GM04504 (cell line): ENCODE results near the gene ABCC8.

Experiments
- DNase-seq: peaks from one replicate; pipeline ENCODE4 v3.0.0-alpha.2; 2012; ENCODE audit warnings: low read depth

ABCC8 gene

DNA sequence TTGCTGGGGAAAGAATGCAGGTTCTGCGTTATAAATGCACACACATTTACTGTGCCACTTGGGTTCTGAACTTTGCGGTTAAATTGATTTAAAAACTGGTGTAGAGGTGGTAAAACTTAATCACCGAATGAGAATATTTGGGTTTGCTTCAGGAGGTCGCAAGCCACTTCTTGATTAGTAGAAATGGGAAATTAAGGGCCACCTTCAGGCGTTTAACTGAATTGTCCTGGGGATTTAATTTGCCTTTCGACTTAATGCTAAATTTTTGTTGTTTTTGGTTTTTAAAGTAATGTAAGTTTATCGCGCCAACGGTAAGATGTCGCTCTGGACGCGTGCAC is 125.5 kb downstream of the ABCC8 start:
- DNase-seq, result no peak

DNA sequence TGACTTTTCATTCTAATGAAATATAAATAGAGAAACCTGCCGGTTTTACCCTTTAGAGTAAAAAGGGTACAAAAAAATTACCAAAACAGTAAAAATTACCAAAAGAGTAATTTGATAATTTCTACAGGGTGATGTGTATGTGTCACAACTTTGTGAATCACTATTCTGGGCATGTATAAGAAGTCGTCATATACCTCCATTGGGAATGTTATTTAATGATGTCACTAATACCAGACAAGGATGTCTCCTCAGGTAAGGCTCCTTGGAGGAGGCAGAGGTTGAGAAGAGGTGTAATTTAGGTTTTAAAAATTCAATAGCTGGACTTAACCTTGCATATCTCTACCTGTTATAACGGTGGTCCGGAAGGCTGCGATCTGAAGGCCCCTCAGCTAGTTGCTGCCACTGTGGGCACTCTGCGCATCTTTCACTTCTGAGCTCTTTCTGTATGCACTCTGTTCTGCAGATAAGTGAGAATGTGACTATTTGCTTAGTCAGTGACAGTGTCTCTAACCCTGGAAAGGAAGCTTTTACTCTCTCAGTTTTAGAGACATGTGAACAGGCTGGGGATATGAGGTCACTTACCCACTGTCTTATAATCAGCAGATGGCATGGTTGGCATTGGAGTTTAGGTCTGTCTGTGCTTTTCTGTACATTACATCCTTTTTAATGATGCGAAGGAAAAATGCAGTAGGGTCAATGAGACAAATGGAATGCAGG is 126.0 kb downstream of the ABCC8 start:
- no peak for DNase-seq

DNA sequence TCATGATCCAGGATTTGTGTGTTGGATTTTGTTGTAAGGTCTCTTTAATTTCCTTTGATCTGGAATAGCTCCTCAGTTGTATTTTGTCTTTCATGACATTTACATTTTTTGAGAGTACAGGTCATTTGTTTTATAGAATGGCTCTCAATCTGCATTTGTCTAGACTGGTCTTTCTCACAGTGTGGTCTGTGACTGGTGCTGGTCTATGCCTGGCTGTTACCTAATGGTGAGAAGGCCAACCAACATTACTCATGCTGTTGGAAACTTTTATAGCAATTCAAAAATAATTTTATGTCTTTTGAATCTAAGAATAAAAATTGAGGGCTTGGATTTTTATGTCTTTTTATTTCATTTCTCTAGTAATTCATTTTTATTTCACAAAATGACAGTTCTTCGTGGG is 129.0 kb downstream of the ABCC8 start:
- DNase-seq, result no peak

DNA sequence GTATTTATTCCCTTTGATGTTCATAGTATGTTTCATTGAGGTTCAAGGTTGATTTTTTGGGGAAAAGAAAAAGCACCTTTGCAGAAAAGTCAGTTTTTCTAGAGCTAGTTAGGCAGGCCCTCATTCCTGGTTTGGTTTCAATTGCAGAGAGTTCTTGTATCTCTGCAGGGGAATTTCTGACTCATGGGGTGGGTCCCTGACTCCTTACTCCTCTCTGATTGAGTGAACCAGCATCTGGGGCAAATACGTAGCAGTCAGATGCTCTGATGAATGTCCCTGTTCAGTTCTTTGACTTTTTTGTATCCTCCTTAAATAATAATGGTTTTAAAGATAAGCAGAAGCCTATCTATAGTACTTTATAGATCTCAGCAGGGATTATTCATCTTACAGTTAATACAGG is 132.7 kb downstream of the ABCC8 start:
- DNase-seq, result peak; percentile 61

DNA sequence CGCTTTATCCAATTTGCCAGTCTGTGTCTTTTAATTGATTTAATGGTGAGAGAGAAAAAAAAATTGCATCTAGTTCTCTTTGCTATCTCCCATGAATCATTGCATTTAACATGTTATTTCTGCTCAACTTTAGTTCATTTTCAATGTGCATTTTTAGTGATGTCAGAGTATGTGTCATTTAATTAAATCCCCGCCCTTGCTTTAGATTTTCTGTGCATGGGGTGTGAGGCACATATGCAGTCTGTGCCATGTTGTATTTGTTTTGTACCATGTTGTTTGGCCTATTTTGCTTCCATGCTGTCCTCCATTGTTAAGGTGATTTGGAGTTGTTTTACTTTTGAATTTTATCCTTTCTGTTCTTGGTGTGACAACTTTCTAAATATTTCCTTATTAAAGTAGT is 133.4 kb downstream of the ABCC8 start:
- no peak for DNase-seq
